HEK293T (cell line): ENCODE results near the gene HS3ST3B1.

Source experiments
- BHLHE40 ChIP-seq: fragments of 450-650 bp; IDR thresholded peaks from 2 replicates; pipeline ENCODE4 v1.6.1; 2016; ENCODE audit warnings: mild to moderate bottlenecking, moderate library complexity, borderline replicate concordance
- FOXM1 ChIP-seq: fragments of 450-650 bp; IDR thresholded peaks from 2 replicates; pipeline ENCODE4 v1.6.1; 2017; ENCODE audit warnings: mild to moderate bottlenecking, borderline replicate concordance
- L3MBTL2 ChIP-seq: fragments of 450-650 bp; conservative IDR thresholded peaks from 2 replicates; pipeline ENCODE4 v1.6.1; 2016; ENCODE audit warnings: mild to moderate bottlenecking
- LEF1 ChIP-seq: fragments of 450-650 bp; IDR thresholded peaks from 2 replicates; pipeline ENCODE4 v1.6.1; 2017; ENCODE audit warnings: mild to moderate bottlenecking, borderline replicate concordance
- SP1 ChIP-seq: fragments of 450-650 bp; IDR thresholded peaks from 2 replicates; pipeline ENCODE4 v1.6.1; 2017
- SUZ12 ChIP-seq: fragments of 450-650 bp; IDR thresholded peaks from 2 replicates; pipeline ENCODE4 v1.6.1; 2016; ENCODE audit warnings: mild to moderate bottlenecking
- TARDBP ChIP-seq: fragments of 450-650 bp; IDR thresholded peaks from 2 replicates; pipeline ENCODE4 v1.6.1; 2016

GRCh38 chr17:14268264-14268663 is 32.6 kb upstream of the HS3ST3B1 start:
- no peak for TF ChIP-seq TARDBP
- no peak for TF ChIP-seq BHLHE40
- no peak for TF ChIP-seq FOXM1
- no peak for TF ChIP-seq LEF1
- TF ChIP-seq SP1, result no peak
- no peak for TF ChIP-seq SUZ12
- no peak for TF ChIP-seq L3MBTL2
